WERI-Rb-1 (cell line): ENCODE measurements around the gene EGLN3.
"Not testable (repeated sequence)": the region's sequence is repeated elsewhere in the genome, so short reads cannot be mapped to it uniquely, and the experiment has no call there.

Experiments
- DNase-seq: peaks from one replicate; pipeline ENCODE4 v3.0.0-alpha.2; 2020
- H3K27ac ChIP-seq: fragments of 250-450 bp; sonication (Bioruptor Pico); 2 replicates; pipeline ENCODE4 v1.5.1; 2020; ENCODE audit warnings: mild to moderate bottlenecking, moderate library complexity
- H3K27me3 ChIP-seq: fragments of 250-450 bp; sonication (Bioruptor Pico); 2 replicates; pipeline ENCODE4 v1.5.1; 2021; ENCODE audit warnings: mild to moderate bottlenecking, low read depth, moderate library complexity; ENCODE audit not compliant: insufficient read depth, severe bottlenecking
- H3K36me3 ChIP-seq: fragments of 250-450 bp; sonication (Bioruptor Pico); 2 replicates; pipeline ENCODE4 v1.5.1; 2020; ENCODE audit warnings: mild to moderate bottlenecking, moderate library complexity
- H3K4me3 ChIP-seq: 2 replicates; pipeline ENCODE4 v1.5.1; 2011; ENCODE audit warnings: low read depth, mild to moderate bottlenecking, control low read depth, low read length
- H3K9me3 ChIP-seq: fragments of 250-450 bp; sonication (Bioruptor Pico); 2 replicates; pipeline ENCODE4 v1.5.1; 2021; ENCODE audit warnings: mild to moderate bottlenecking, moderate library complexity; ENCODE audit not compliant: severe bottlenecking
- CTCF ChIP-seq: IDR thresholded peaks from 2 replicates; pipeline ENCODE4 v1.5.1; 2011; ENCODE audit warnings: low read depth, mild to moderate bottlenecking, control low read depth, inconsistent platforms, low read length

Gene EGLN3

GRCh38 chr14:33979613-33980276 lies 28.9 kb upstream of the EGLN3 start:
- Histone ChIP-seq H3K27me3 (no peaks in the 10 kb centered on the region), H3K4me3 (no peak overlapping the region), H3K27ac (no peak overlapping the region), H3K36me3 (no peaks in the 10 kb centered on the region), H3K9me3 (no peaks in the 10 kb centered on the region)
- TF ChIP-seq CTCF, result no peak
- no peak for DNase-seq

GRCh38 chr14:33978892-33979612 lies 28.2 kb upstream of the EGLN3 start:
- Histone ChIP-seq H3K27me3 (no peaks in the 10 kb centered on the region), H3K36me3 (no peaks in the 10 kb centered on the region), H3K4me3 (no peak overlapping the region), H3K27ac (no peak overlapping the region), H3K9me3 (no peaks in the 10 kb centered on the region)
- DNase-seq, result no peak
- no peak for TF ChIP-seq CTCF

GRCh38 chr14:33972583-33973081 lies 21.8 kb upstream of the EGLN3 start:
- H3K27me3 ChIP-seq, result no peaks in the 10 kb centered on the region
- H3K27ac ChIP-seq, result no peak overlapping the region
- no peak for DNase-seq
- no peak for TF ChIP-seq CTCF
- H3K36me3 ChIP-seq, result no peaks in the 10 kb centered on the region
- H3K9me3 ChIP-seq, result peaks cover 2% of the 10 kb centered on the region
- H3K4me3 ChIP-seq, result no peak overlapping the region

- H3K27me3 ChIP-seq, DNase-seq: not testable (repeated sequence)
Observed at GRCh38 chr14:33969846-33970245, 19.0 kb upstream of the EGLN3 start.

GRCh38 chr14:33968722-33969121 lies 17.8 kb upstream of the EGLN3 start:
- DNase-seq, result no peak
- Histone ChIP-seq H3K27ac (no peak overlapping the region), H3K9me3 (peaks cover 2% of the 10 kb centered on the region), H3K4me3 (no peak overlapping the region), H3K27me3 (no peaks in the 10 kb centered on the region), H3K36me3 (no peaks in the 10 kb centered on the region)
- TF ChIP-seq CTCF, result no peak

More at GRCh38 chr14:33969846-33970245, 19.0 kb upstream of the EGLN3 start:
- H3K27ac ChIP-seq, H3K4me3 ChIP-seq, H3K36me3 ChIP-seq, H3K9me3 ChIP-seq: not testable (repeated sequence)

- Histone ChIP-seq H3K27ac (no peak overlapping the region), H3K27me3 (no peaks in the 10 kb centered on the region), H3K36me3 (no peaks in the 10 kb centered on the region), H3K9me3 (peaks cover 4% of the 10 kb centered on the region), H3K4me3 (no peak overlapping the region)
- no peak for TF ChIP-seq CTCF
- no peak for DNase-seq
Observed at GRCh38 chr14:33967138-33967537, 16.3 kb upstream of the EGLN3 start.
